K562 (cell line): ENCODE measurements around the gene ELP5. TPM values are rescaled to one million over a fixed set of nuclear protein-coding genes. Genes with fewer than 3 reads are reported as not detected.

ENCODE experiments used
- FOS ChIP-seq: IDR thresholded peaks from 3 replicates; pipeline ENCODE4 v1.6.1; 2011; ENCODE audit not compliant: insufficient read length; ENCODE audit errors: extremely low read depth
- FUS ChIP-seq: fragments of 200-400 bp; formaldehyde crosslinking; optimal IDR thresholded peaks from 2 replicates; pipeline ENCODE3; 2017; ENCODE audit warnings: low read depth, low read length
- HDAC1 ChIP-seq, 2 experiments: fragments of 450-650 bp; IDR thresholded peaks; 2 replicates each; pipeline ENCODE4 v1.6.1; 2016 to 2017; ENCODE audit warnings: inconsistent platforms in 1 of 2, mild to moderate bottlenecking in 1 of 2, moderate library complexity in 1 of 2
- TAF1 ChIP-seq: IDR thresholded peaks from 2 replicates; pipeline ENCODE4 v1.6.1; 2011; ENCODE audit warnings: mild to moderate bottlenecking, low read length, moderate library complexity; ENCODE audit not compliant: insufficient read depth, control insufficient read depth, severe bottlenecking; ENCODE audit errors: extremely low read depth
- ZNF830 ChIP-seq: fragments of 250-450 bp; sonication (Bioruptor Pico); IDR thresholded peaks from 2 replicates; pipeline ENCODE4 v1.5.0; 2021; ENCODE audit warnings: mild to moderate bottlenecking
- polyA plus RNA-seq, 8 experiments: library from polyadenylated mRNA; depleted of rRNA in 4 of 8; stranded (reverse) in 5 of 8; unstranded in 3 of 8; fragments of >200 nt; fragmentation: Nextera tagmentation in 2 of 8; fragmentation: Illumina TruSeq in 1 of 8; extraction: Ambion mirVana in 2 of 8; extraction: Trizol in 1 of 8; gene quantifications; 2 replicates each; pipeline versions ENCODE4 v1.2.1 to v1.2.3, GENCODE V29; 2011 to 2014; ENCODE audit warnings: inconsistent platforms in 1 of 8, missing spikeins in 1 of 8
- total RNA-seq, 7 experiments: library from RNA; depleted of rRNA in 6 of 7; stranded (reverse); fragments of >200 nt in 6 of 7; fragmentation: Illumina TruSeq in 2 of 7; extraction: Trizol in 2 of 7; gene quantifications; 2 replicates each; pipeline versions ENCODE4 v1.2.1 to v1.2.3, GENCODE V29; 2011 to 2021; ENCODE audit warnings: low replicate concordance in 1 of 7
- TF ChIP-seq, protein P1 (sequence below): IDR thresholded peaks from 2 replicates; pipeline ENCODE4 v1.6.1; 2014; ENCODE audit warnings: antibody characterized with exemption
- TF ChIP-seq, protein P2 (sequence below): fragments of 450-650 bp; IDR thresholded peaks from 2 replicates; pipeline ENCODE4 v1.6.1; 2017; ENCODE audit warnings: antibody characterized with exemption, mild to moderate bottlenecking
- TF ChIP-seq, protein P3 (sequence below), 2 experiments: IDR thresholded peaks; 2 replicates each; pipeline ENCODE4 v1.6.1; 2011; ENCODE audit warnings: borderline replicate concordance in 1 of 2, control low read depth in 1 of 2, low read depth in 1 of 2, low read length in 1 of 2, mild to moderate bottlenecking in 1 of 2, mixed read lengths in 1 of 2, moderate library complexity in 1 of 2; ENCODE audit not compliant: insufficient read depth in 1 of 2, insufficient read length in 1 of 2, poor library complexity in 1 of 2, severe bottlenecking in 1 of 2; ENCODE audit errors: extremely low read depth in 1 of 2
- TF ChIP-seq, protein P4 (sequence below): sonication (generic); formaldehyde crosslinking; IDR thresholded peaks from 2 replicates; pipeline ENCODE4 v1.8.0; 2023; ENCODE audit warnings: mild to moderate bottlenecking, missing genetic modification reagents

The ELP5 gene
- total and polyA plus RNA-seq, 9 of the 15 experiments (the other 6 are each of a cell fraction or from before 2014, with no cell fraction given), result 25.7 to 77.9 (median 52.9) TPM

DNA sequence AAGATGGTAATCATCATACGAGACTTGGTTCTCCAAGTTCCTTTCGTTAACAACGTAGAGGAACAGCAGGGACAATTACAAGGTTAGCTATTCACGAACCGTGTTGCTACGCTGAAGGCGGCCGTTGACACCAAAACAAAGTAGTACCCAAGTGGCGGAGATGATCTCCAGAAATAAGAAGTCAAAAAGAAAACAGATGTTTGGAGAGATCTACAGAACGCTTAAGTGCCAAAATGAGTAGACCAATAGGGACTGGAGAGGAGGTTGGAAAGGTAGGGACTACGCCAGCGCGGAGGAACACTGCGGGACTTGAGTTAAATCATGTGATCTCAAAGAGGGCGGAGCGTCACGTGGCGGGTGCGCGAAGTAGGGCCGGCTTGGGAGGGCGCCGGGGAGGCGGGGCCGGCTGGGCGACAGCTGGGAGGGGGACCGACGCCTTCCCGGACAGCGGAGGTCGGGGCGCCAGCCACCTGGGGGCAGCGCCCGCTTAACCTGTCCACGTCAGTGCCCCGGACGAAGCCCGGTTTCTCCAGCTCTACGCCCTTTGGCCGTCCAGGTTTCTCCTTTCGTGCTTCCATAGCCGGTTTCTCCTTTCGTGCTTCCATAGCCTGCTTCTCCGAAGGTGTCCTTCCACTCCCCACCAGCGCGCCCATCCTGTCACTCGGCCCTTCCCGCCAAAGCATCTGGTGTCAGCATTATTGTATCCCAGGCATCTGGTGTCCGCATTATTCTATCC is 9.1 kb upstream of the ELP5 start (continued):
- TF ChIP-seq, protein P1, sequence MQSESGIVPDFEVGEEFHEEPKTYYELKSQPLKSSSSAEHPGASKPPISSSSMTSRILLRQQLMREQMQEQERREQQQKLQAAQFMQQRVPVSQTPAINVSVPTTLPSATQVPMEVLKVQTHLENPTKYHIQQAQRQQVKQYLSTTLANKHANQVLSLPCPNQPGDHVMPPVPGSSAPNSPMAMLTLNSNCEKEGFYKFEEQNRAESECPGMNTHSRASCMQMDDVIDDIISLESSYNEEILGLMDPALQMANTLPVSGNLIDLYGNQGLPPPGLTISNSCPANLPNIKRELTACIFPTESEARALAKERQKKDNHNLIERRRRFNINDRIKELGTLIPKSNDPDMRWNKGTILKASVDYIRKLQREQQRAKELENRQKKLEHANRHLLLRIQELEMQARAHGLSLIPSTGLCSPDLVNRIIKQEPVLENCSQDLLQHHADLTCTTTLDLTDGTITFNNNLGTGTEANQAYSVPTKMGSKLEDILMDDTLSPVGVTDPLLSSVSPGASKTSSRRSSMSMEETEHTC, result peak; percentile 99
- TF ChIP-seq, protein P2, sequence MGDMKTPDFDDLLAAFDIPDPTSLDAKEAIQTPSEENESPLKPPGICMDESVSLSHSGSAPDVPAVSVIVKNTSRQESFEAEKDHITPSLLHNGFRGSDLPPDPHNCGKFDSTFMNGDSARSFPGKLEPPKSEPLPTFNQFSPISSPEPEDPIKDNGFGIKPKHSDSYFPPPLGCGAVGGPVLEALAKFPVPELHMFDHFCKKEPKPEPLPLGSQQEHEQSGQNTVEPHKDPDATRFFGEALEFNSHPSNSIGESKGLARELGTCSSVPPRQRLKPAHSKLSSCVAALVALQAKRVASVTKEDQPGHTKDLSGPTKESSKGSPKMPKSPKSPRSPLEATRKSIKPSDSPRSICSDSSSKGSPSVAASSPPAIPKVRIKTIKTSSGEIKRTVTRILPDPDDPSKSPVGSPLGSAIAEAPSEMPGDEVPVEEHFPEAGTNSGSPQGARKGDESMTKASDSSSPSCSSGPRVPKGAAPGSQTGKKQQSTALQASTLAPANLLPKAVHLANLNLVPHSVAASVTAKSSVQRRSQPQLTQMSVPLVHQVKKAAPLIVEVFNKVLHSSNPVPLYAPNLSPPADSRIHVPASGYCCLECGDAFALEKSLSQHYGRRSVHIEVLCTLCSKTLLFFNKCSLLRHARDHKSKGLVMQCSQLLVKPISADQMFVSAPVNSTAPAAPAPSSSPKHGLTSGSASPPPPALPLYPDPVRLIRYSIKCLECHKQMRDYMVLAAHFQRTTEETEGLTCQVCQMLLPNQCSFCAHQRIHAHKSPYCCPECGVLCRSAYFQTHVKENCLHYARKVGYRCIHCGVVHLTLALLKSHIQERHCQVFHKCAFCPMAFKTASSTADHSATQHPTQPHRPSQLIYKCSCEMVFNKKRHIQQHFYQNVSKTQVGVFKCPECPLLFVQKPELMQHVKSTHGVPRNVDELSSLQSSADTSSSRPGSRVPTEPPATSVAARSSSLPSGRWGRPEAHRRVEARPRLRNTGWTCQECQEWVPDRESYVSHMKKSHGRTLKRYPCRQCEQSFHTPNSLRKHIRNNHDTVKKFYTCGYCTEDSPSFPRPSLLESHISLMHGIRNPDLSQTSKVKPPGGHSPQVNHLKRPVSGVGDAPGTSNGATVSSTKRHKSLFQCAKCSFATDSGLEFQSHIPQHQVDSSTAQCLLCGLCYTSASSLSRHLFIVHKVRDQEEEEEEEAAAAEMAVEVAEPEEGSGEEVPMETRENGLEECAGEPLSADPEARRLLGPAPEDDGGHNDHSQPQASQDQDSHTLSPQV, result no peak
- TF ChIP-seq HDAC1 (IDR thresholded peaks at IDR 0.05) (peak; percentile 40 to 97; a peak in 2 of 4 replicates), FOS (no peak), ZNF830 (no peak), FUS (no peak), TAF1 (peak; percentile 10)
- TF ChIP-seq, protein P3, sequence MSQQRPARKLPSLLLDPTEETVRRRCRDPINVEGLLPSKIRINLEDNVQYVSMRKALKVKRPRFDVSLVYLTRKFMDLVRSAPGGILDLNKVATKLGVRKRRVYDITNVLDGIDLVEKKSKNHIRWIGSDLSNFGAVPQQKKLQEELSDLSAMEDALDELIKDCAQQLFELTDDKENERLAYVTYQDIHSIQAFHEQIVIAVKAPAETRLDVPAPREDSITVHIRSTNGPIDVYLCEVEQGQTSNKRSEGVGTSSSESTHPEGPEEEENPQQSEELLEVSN (IDR thresholded peaks at IDR 0.05; ENCODE audit: borderline replicate concordance in 1 of 2, extremely low read depth in 1 of 2, insufficient read depth in 1 of 2, insufficient read length in 1 of 2, low read depth in 1 of 2, low read length in 1 of 2, poor library complexity in 1 of 2, severe bottlenecking in 1 of 2), result peak; percentile 16 to 33
- TF ChIP-seq, protein P4, sequence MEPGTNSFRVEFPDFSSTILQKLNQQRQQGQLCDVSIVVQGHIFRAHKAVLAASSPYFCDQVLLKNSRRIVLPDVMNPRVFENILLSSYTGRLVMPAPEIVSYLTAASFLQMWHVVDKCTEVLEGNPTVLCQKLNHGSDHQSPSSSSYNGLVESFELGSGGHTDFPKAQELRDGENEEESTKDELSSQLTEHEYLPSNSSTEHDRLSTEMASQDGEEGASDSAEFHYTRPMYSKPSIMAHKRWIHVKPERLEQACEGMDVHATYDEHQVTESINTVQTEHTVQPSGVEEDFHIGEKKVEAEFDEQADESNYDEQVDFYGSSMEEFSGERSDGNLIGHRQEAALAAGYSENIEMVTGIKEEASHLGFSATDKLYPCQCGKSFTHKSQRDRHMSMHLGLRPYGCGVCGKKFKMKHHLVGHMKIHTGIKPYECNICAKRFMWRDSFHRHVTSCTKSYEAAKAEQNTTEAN (CRISPR knock-in tag), result no peak
- TF ChIP-seq, all 486 proteins: peak for 138
